HL-60 (cell line): Measurements from ENCODE around the gene MRPL48.
A peak's percentile ranks its signal among the peaks of the same experiment; 100 is the strongest.

Experiments used
- DNase-seq, 2 experiments: peaks; one replicate each; pipeline ENCODE4 v3.0.0-alpha.2; 2010 to 2020; ENCODE audit warnings: low read depth in 1 of 2, low spot score in 1 of 2
- H3K27ac ChIP-seq: fragments of 250-450 bp; sonication (Bioruptor Pico); replicated peaks from 2 replicates; pipeline ENCODE4 v1.5.1; 2020; ENCODE audit warnings: mild to moderate bottlenecking, moderate library complexity
- H3K27me3 ChIP-seq: fragments of 250-450 bp; sonication (Bioruptor Pico); 2 replicates; pipeline ENCODE4 v1.5.1; 2021; ENCODE audit warnings: mild to moderate bottlenecking, moderate library complexity; ENCODE audit not compliant: insufficient read depth, poor library complexity, severe bottlenecking
- H3K4me3 ChIP-seq: replicated peaks from 2 replicates; pipeline ENCODE4 v1.5.1; 2011; ENCODE audit warnings: mild to moderate bottlenecking, control low read depth, low read length; ENCODE audit not compliant: insufficient read depth
- GABPA ChIP-seq: IDR thresholded peaks from 2 replicates; pipeline ENCODE4 v1.6.1; 2012; ENCODE audit warnings: low read depth
- POLR2AphosphoS5 ChIP-seq: IDR thresholded peaks from 2 replicates; pipeline ENCODE4 v1.6.1; 2012; ENCODE audit warnings: low read depth
- SPI1 ChIP-seq: IDR thresholded peaks from 2 replicates; pipeline ENCODE4 v1.6.1; 2012; ENCODE audit warnings: low read depth, mild to moderate bottlenecking, borderline replicate concordance
- TF ChIP-seq, protein P1 (sequence below): IDR thresholded peaks from one replicate; pipeline ENCODE4 v1.5.1; 2011; ENCODE audit warnings: low read length, control low read depth, inconsistent platforms; ENCODE audit not compliant: insufficient read depth
- TF ChIP-seq, protein P2 (sequence below): IDR thresholded peaks from 2 replicates; pipeline ENCODE4 v1.6.1; 2012; ENCODE audit warnings: low read depth; ENCODE audit not compliant: insufficient replicate concordance

The MRPL48 gene

DNA sequence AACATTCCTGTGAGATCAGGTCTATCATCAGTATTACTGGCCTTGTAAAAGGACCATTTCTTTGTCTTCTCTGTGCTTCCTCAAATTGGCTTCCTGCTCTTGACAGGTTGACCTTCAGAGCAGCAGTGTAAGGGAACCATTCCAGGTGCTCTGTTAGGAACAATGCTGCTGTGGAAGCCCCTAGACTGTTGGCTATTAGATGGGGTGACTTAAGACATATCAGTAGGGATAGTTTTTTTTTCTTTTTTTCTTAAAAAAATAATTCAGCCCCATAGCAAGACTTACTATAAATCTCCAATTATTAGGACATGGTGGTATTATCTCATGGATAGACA lies 51.4 kb downstream of the MRPL48 start:
- H3K27me3 ChIP-seq, result no peaks in the 10 kb centered on the region
- DNase-seq, result no peak
- TF ChIP-seq, protein P1, sequence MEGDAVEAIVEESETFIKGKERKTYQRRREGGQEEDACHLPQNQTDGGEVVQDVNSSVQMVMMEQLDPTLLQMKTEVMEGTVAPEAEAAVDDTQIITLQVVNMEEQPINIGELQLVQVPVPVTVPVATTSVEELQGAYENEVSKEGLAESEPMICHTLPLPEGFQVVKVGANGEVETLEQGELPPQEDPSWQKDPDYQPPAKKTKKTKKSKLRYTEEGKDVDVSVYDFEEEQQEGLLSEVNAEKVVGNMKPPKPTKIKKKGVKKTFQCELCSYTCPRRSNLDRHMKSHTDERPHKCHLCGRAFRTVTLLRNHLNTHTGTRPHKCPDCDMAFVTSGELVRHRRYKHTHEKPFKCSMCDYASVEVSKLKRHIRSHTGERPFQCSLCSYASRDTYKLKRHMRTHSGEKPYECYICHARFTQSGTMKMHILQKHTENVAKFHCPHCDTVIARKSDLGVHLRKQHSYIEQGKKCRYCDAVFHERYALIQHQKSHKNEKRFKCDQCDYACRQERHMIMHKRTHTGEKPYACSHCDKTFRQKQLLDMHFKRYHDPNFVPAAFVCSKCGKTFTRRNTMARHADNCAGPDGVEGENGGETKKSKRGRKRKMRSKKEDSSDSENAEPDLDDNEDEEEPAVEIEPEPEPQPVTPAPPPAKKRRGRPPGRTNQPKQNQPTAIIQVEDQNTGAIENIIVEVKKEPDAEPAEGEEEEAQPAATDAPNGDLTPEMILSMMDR, result no peak
- TF ChIP-seq GABPA, result no peak
- no peak for TF ChIP-seq SPI1
- TF ChIP-seq, protein P2, sequence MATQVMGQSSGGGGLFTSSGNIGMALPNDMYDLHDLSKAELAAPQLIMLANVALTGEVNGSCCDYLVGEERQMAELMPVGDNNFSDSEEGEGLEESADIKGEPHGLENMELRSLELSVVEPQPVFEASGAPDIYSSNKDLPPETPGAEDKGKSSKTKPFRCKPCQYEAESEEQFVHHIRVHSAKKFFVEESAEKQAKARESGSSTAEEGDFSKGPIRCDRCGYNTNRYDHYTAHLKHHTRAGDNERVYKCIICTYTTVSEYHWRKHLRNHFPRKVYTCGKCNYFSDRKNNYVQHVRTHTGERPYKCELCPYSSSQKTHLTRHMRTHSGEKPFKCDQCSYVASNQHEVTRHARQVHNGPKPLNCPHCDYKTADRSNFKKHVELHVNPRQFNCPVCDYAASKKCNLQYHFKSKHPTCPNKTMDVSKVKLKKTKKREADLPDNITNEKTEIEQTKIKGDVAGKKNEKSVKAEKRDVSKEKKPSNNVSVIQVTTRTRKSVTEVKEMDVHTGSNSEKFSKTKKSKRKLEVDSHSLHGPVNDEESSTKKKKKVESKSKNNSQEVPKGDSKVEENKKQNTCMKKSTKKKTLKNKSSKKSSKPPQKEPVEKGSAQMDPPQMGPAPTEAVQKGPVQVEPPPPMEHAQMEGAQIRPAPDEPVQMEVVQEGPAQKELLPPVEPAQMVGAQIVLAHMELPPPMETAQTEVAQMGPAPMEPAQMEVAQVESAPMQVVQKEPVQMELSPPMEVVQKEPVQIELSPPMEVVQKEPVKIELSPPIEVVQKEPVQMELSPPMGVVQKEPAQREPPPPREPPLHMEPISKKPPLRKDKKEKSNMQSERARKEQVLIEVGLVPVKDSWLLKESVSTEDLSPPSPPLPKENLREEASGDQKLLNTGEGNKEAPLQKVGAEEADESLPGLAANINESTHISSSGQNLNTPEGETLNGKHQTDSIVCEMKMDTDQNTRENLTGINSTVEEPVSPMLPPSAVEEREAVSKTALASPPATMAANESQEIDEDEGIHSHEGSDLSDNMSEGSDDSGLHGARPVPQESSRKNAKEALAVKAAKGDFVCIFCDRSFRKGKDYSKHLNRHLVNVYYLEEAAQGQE, result no peak
- TF ChIP-seq POLR2AphosphoS5, result no peak
- no peak overlapping the region for H3K27ac ChIP-seq
- no peak overlapping the region for H3K4me3 ChIP-seq

DNA sequence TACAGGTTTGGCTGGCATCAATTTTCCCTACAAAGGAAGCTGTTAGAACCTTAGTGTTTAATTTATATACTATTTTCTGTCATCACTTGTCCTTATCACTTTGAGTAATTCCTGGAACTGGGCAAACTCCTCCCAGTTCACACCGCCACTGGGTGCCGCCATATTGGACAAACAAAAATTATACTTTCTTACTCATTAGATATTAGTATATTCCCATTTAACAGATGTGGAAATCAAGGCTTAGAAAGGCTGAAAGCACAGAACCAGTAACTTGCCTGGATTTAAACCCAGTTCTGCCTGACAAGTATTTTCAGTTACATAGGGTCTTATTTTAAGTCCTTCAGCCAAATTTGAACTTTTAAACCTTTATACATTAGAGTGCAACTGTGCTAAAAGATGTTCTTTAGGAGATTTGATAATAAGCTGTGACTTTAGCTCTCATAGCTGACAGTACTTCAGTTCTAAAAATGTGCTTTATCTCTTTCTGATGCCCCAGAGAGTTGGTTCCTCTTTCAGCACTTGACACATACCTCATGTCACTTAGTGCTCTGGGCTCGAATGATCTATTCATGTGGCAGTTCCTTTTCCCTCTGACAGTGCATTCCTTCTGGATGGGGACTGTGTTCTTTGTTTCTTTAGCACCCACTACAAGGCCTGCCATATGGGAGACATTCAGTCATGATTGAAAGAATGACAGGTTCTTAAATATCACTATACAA lies 63.5 kb downstream of the MRPL48 start:
- no peak overlapping the region for H3K27ac ChIP-seq
- TF ChIP-seq POLR2AphosphoS5 (no peak), SPI1 (peak; percentile 50; the same call in 1 of the 2 replicates)
- H3K4me3 ChIP-seq, result no peak overlapping the region
- DNase-seq, result peak; percentile 38 to 54
- no peaks in the 10 kb centered on the region for H3K27me3 ChIP-seq

DNA sequence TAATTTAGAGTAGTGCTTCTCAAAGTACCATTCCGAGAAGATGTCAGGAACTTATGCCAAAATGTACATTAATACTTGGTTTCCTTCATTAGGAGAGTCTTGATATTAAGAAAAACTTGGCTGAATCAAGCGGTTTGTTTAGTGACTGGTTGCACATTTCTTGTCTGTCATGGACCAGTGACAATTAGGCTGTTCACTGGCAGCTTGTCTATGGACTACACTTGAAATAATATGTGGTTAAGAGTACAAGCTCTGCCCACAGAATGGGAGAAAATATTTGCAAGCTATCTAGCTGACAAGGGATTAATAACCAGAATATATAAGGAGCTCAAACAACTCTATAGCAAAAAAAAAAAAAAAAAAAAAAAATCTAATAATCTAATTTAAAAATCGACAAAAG lies 64.4 kb downstream of the MRPL48 start:
- Histone ChIP-seq H3K4me3 (no peak overlapping the region), H3K27ac (no peak overlapping the region), H3K27me3 (no peaks in the 10 kb centered on the region)
- DNase-seq, result no peak
- TF ChIP-seq, protein P2, result no peak
- TF ChIP-seq POLR2AphosphoS5 (no peak), SPI1 (no peak), GABPA (no peak)
- TF ChIP-seq, protein P1, result no peak

DNA sequence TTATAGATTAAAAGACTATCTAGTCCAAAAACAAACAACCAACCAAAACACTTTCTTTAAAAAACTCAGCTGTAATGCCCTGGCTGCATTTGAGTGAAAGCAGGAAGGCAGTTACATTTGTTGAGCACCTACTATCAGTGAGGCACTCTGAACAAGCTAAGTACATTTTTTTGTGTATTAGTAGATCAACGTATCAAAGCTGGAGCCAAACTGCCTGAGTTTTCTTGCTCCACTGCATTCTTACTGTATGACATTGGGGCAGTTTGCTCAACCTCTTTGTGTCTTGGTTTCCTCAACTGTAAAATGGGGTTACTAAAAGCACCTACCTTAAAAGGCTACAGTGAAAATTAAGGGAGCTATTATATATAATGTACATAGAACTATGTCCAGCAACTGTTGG lies 67.0 kb downstream of the MRPL48 start:
- no peak for TF ChIP-seq SPI1
- Histone ChIP-seq H3K4me3 (no peak overlapping the region), H3K27ac (no peak overlapping the region), H3K27me3 (no peaks in the 10 kb centered on the region)
- DNase-seq, result no peak

DNA sequence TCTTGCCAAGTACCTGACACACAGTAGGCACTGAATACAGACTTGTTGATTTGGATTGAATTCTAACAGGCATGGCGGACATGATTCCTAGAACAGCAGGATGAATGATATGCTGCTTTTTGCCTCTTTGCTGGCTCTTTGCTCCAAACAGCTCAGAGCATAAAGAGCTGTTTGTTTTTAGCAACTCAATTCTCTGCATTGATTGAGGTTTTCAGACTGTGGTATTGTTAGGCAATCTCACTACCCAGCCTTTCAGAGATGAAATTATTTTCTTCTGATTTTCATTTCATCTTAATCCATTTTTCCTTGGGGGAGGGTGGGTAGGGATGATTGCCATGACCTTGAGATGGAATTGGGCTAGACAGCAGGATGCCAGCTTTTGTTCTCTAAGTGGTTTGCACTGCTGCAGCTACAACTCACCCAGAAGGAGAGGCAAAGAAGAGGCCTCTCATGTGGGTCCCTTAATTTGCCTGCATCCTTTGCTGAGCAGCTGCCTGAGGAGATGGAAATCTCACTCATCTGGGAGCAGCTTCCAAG lies 68.4 kb downstream of the MRPL48 start:
- Histone ChIP-seq H3K27me3 (no peaks in the 10 kb centered on the region), H3K27ac (no peak overlapping the region), H3K4me3 (no peak overlapping the region)
- TF ChIP-seq SPI1 (no peak), POLR2AphosphoS5 (no peak)
- no peak for DNase-seq
